ENCODE data around the gene KLKB1.

KLKB1 gene

DNA sequence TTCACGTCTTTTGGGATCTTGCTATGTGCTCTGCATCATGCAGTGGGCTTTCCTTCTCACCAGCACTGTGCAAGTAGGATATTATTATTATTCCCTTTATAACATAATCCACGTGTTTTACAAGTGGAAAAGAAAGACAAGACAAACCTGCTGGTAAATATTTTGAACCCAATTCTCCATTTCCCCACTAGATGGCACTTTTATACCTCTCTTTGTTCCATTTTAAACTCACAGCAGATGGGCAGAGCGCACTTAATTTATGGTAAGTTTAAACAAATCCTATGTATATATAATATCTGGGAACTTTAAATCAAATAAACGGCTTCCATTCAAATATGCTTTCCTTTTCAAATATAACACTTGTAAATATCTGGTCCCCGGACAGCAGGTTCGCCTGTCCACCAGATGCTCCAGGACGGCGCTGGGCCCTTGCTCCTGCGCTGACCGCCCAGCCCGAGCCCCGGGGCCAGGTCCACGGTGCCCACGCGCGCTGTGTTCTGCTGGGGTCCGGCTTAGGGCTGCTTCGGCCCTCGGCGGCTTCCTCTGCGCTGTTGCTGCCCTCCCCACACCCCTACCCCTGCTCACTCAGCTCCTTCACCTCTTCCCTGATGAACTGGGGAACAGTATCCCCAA is 69.8 kb downstream of the KLKB1 start:
- no peak overlapping the region for H3K9ac ChIP-seq (ENCODE audit: low read length)
- no peak overlapping the region for H3K27ac ChIP-seq (ENCODE audit: low read depth, low read length)
- H2BK120ac ChIP-seq (ENCODE audit: insufficient read depth, low read length, poor library complexity) = no peak overlapping the region
- H2AFZ ChIP-seq (ENCODE audit: insufficient read depth, low read length, poor library complexity) = no peak overlapping the region
- no peak overlapping the region for H3K23ac ChIP-seq (ENCODE audit: low read length)
- H2BK5ac ChIP-seq (ENCODE audit: low read depth, low read length, poor library complexity) = no peak overlapping the region
- H3K36me3 ChIP-seq (ENCODE audit: control insufficient read depth in 1 of 2, insufficient read depth in 2 of 2, low read length in 2 of 2) = no peaks in the 10 kb centered on the region
- H3K9me3 ChIP-seq (ENCODE audit: insufficient read depth, low read depth, low read length) = no peaks in the 10 kb centered on the region
- H4K8ac ChIP-seq (ENCODE audit: low read depth, low read length) = no peak overlapping the region
- H3K4me2 ChIP-seq (ENCODE audit: low read length) = no peak overlapping the region
- H3K4me1 ChIP-seq (ENCODE audit: control insufficient read depth in 1 of 2, insufficient read depth in 2 of 2, low read length in 2 of 2) = no peaks in the 10 kb centered on the region
- H3K14ac ChIP-seq (ENCODE audit: low read length) = no peak overlapping the region
- no peak overlapping the region for H3K18ac ChIP-seq (ENCODE audit: low read length)
- H3K79me2 ChIP-seq (ENCODE audit: control insufficient read depth, insufficient read depth, low read length, poor library complexity) = no peaks in the 10 kb centered on the region
- no peak overlapping the region for H2BK12ac ChIP-seq (ENCODE audit: low read length)
- no CpG with 5 or more reads among the region's 21 CpGs for WGBS (ENCODE audit: extremely low coverage, insufficient coverage, insufficient read length)
- H4K12ac ChIP-seq (ENCODE audit: low read depth, low read length) = no peak overlapping the region
- no peak overlapping the region for H3K4me3 ChIP-seq (ENCODE audit: low read depth, low read length)
- peak in 1 of 2 donors; percentile 79 for DNase-seq
- no peaks in the 10 kb centered on the region for H3K27me3 ChIP-seq (ENCODE audit: insufficient read depth, low read length)
- H2AK5ac ChIP-seq (ENCODE audit: low read length) = no peak overlapping the region
- H3K79me1 ChIP-seq (ENCODE audit: low read length) = no peaks in the 10 kb centered on the region
- no peak overlapping the region for H3K4ac ChIP-seq (ENCODE audit: low read depth, low read length)
- H4K91ac ChIP-seq (ENCODE audit: low read depth, low read length) = no peak overlapping the region

GRCh38 chr4:186298031-186298647 is 70.8 kb downstream of the KLKB1 start:
- Histone ChIP-seq H3K9ac (ENCODE audit: low read length) (no peak overlapping the region), H2BK5ac (ENCODE audit: low read depth, low read length, poor library complexity) (no peak overlapping the region), H2BK12ac (ENCODE audit: low read length) (no peak overlapping the region), H3K9me3 (ENCODE audit: insufficient read depth, low read depth, low read length) (no peaks in the 10 kb centered on the region), H3K23ac (ENCODE audit: low read length) (no peak overlapping the region), H2BK120ac (ENCODE audit: insufficient read depth, low read length, poor library complexity) (no peak overlapping the region), H3K27me3 (ENCODE audit: insufficient read depth, low read length) (no peaks in the 10 kb centered on the region), H4K12ac (ENCODE audit: low read depth, low read length) (no peak overlapping the region), H3K27ac (ENCODE audit: low read depth, low read length) (no peak overlapping the region), H3K79me2 (ENCODE audit: control insufficient read depth, insufficient read depth, low read length, poor library complexity) (no peaks in the 10 kb centered on the region), H2AK5ac (ENCODE audit: low read length) (no peak overlapping the region), H4K91ac (ENCODE audit: low read depth, low read length) (no peak overlapping the region), H4K8ac (ENCODE audit: low read depth, low read length) (no peak overlapping the region), H3K4ac (ENCODE audit: low read depth, low read length) (no peak overlapping the region), H3K79me1 (ENCODE audit: low read length) (no peaks in the 10 kb centered on the region), H3K14ac (ENCODE audit: low read length) (no peak overlapping the region), H3K18ac (ENCODE audit: low read length) (no peak overlapping the region), H3K36me3 (ENCODE audit: control insufficient read depth in 1 of 2, insufficient read depth in 2 of 2, low read length in 2 of 2) (no peaks in the 10 kb centered on the region), H2AFZ (ENCODE audit: insufficient read depth, low read length, poor library complexity) (no peak overlapping the region), H3K4me3 (ENCODE audit: low read depth, low read length) (no peak overlapping the region), H3K4me1 (ENCODE audit: control insufficient read depth in 1 of 2, insufficient read depth in 2 of 2, low read length in 2 of 2) (no peaks in the 10 kb centered on the region), H3K4me2 (ENCODE audit: low read length) (peak overlapping the region; percentile 44)
- no CpG with 5 or more reads among the region's 39 CpGs for WGBS (ENCODE audit: extremely low coverage, insufficient coverage, insufficient read length)
- DNase-seq = no peak

- no peak overlapping the region for H4K91ac ChIP-seq (ENCODE audit: low read depth, low read length)
- no peak overlapping the region for H2AK5ac ChIP-seq (ENCODE audit: low read length)
- H3K27me3 ChIP-seq (ENCODE audit: insufficient read depth, low read length) = no peaks in the 10 kb centered on the region
- no peak overlapping the region for H2BK120ac ChIP-seq (ENCODE audit: insufficient read depth, low read length, poor library complexity)
- H3K9ac ChIP-seq (ENCODE audit: low read length) = no peak overlapping the region
- H3K4me3 ChIP-seq (ENCODE audit: low read depth, low read length) = no peak overlapping the region
- H3K14ac ChIP-seq (ENCODE audit: low read length) = no peak overlapping the region
- H3K18ac ChIP-seq (ENCODE audit: low read length) = no peak overlapping the region
- H2AFZ ChIP-seq (ENCODE audit: insufficient read depth, low read length, poor library complexity) = no peak overlapping the region
- no peak overlapping the region for H4K8ac ChIP-seq (ENCODE audit: low read depth, low read length)
- no peaks in the 10 kb centered on the region for H3K36me3 ChIP-seq (ENCODE audit: control insufficient read depth in 1 of 2, insufficient read depth in 2 of 2, low read length in 2 of 2)
- H2BK5ac ChIP-seq (ENCODE audit: low read depth, low read length, poor library complexity) = no peak overlapping the region
- WGBS (ENCODE audit: extremely low coverage, insufficient coverage, insufficient read length) = no CpG with 5 or more reads among the region's 5 CpGs
- H3K27ac ChIP-seq (ENCODE audit: low read depth, low read length) = no peak overlapping the region
- H3K23ac ChIP-seq (ENCODE audit: low read length) = no peak overlapping the region
- no peak for DNase-seq
- peaks cover 0 to 3% of the 10 kb centered on the region in 2 experiments for H3K4me1 ChIP-seq (ENCODE audit: control insufficient read depth in 1 of 2, insufficient read depth in 2 of 2, low read length in 2 of 2)
- H2BK12ac ChIP-seq (ENCODE audit: low read length) = no peak overlapping the region
- no peak overlapping the region for H3K4me2 ChIP-seq (ENCODE audit: low read length)
- no peaks in the 10 kb centered on the region for H3K79me2 ChIP-seq (ENCODE audit: control insufficient read depth, insufficient read depth, low read length, poor library complexity)
- no peaks in the 10 kb centered on the region for H3K9me3 ChIP-seq (ENCODE audit: insufficient read depth, low read depth, low read length)
- no peaks in the 10 kb centered on the region for H3K79me1 ChIP-seq (ENCODE audit: low read length)
- no peak overlapping the region for H4K12ac ChIP-seq (ENCODE audit: low read depth, low read length)
- no peak overlapping the region for H3K4ac ChIP-seq (ENCODE audit: low read depth, low read length)
Measured at GRCh38 chr4:186299291-186299690, 72.0 kb downstream of the KLKB1 start.

GRCh38 chr4:186300659-186301390 is 73.5 kb downstream of the KLKB1 start:
- no CpG with 5 or more reads among the region's 6 CpGs for WGBS (ENCODE audit: extremely low coverage, insufficient coverage, insufficient read length)
- H4K12ac ChIP-seq (ENCODE audit: low read depth, low read length) = no peak overlapping the region
- H3K14ac ChIP-seq (ENCODE audit: low read length) = no peak overlapping the region
- no peak overlapping the region for H3K4me2 ChIP-seq (ENCODE audit: low read length)
- H3K4me3 ChIP-seq (ENCODE audit: low read depth, low read length) = no peak overlapping the region
- H2BK12ac ChIP-seq (ENCODE audit: low read length) = no peak overlapping the region
- H3K9me3 ChIP-seq (ENCODE audit: insufficient read depth, low read depth, low read length) = no peaks in the 10 kb centered on the region
- H3K23ac ChIP-seq (ENCODE audit: low read length) = no peak overlapping the region
- no peak overlapping the region for H4K91ac ChIP-seq (ENCODE audit: low read depth, low read length)
- H4K8ac ChIP-seq (ENCODE audit: low read depth, low read length) = no peak overlapping the region
- H3K18ac ChIP-seq (ENCODE audit: low read length) = no peak overlapping the region
- H3K4ac ChIP-seq (ENCODE audit: low read depth, low read length) = no peak overlapping the region
- no peak overlapping the region for H3K27ac ChIP-seq (ENCODE audit: low read depth, low read length)
- H2AK5ac ChIP-seq (ENCODE audit: low read length) = no peak overlapping the region
- H3K79me1 ChIP-seq (ENCODE audit: low read length) = no peaks in the 10 kb centered on the region
- no peak overlapping the region for H3K9ac ChIP-seq (ENCODE audit: low read length)
- H3K36me3 ChIP-seq (ENCODE audit: control insufficient read depth in 1 of 2, insufficient read depth in 2 of 2, low read length in 2 of 2) = no peaks in the 10 kb centered on the region
- peaks cover 0 to 3% of the 10 kb centered on the region in 2 experiments for H3K4me1 ChIP-seq (ENCODE audit: control insufficient read depth in 1 of 2, insufficient read depth in 2 of 2, low read length in 2 of 2)
- no peaks in the 10 kb centered on the region for H3K27me3 ChIP-seq (ENCODE audit: insufficient read depth, low read length)
- no peak overlapping the region for H2BK120ac ChIP-seq (ENCODE audit: insufficient read depth, low read length, poor library complexity)
- no peaks in the 10 kb centered on the region for H3K79me2 ChIP-seq (ENCODE audit: control insufficient read depth, insufficient read depth, low read length, poor library complexity)
- no peak overlapping the region for H2AFZ ChIP-seq (ENCODE audit: insufficient read depth, low read length, poor library complexity)
- no peak overlapping the region for H2BK5ac ChIP-seq (ENCODE audit: low read depth, low read length, poor library complexity)
- DNase-seq = no peak

All from trophoblast cell (in vitro differentiated cells and primary cell).